Posterior vena cava (tissue), 2 donors: ENCODE measurements around the gene CLIP4. TPM values are rescaled to one million over a fixed set of nuclear protein-coding genes. Genes with fewer than 3 reads are reported as not detected.
A peak's percentile ranks its signal among the peaks of the same experiment; 100 is the strongest.
"Not testable (repeated sequence)": the region's sequence is repeated elsewhere in the genome, so short reads cannot be mapped to it uniquely, and the experiment has no call there.

Experiments
- DNase-seq: peaks from one replicate; pipeline ENCODE4 v3.0.0-alpha.2; 2020; ENCODE audit warnings: low spot score
- intact Hi-C, 2 donors: fragments of 100-400 bp; cut with DNase I; formaldehyde crosslinking; loops; one replicate each; pipeline versions ENCODE4 v1.14.1 to v1.14.2; 2022 to 2023
- total RNA-seq, 2 donors: library from RNA; stranded (reverse); fragmentation: NEBNext Ultra II Directional; extraction: Animal tissue kit (Norgen Biotek cat#: 25700); gene quantifications; one replicate each; pipeline ENCODE4 v1.2.1, GENCODE V29; 2021
- donor health status: DM: yes; HTN: yes; CAD: no.
- donor health status: DM: yes; HTN: yes; CAD: no.

Gene CLIP4
- total RNA-seq, 2 donors from 2014 or later: 31.9 to 37.9 TPM

GRCh38 chr2:29096969-29097368, 18.2 kb upstream of the CLIP4 start:
- no peak for DNase-seq
- intact Hi-C loops: no loop called here

DNA sequence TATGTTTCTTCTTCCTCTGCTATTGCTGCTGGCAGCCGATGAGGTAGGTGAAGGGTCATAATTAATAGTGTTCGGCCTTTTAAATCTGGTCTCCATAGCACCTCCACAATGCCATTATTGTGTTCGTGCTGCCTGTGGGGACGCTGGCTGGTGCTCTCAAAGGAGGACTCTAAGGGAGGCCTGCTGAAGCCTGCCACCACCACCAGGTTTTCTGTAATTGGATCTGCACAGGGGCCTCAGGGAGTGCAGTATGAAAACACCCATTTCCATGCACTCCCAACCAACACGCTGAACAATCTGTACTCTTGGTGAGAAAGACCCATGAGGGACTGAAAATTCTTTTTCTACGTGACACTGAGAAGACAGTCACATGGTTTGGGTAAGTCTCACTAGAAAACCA, 17.6 kb upstream of the CLIP4 start:
- intact Hi-C loops: no loop called here
- DNase-seq: no peak

GRCh38 chr2:29100564-29100963, 14.7 kb upstream of the CLIP4 start:
- intact Hi-C loops: no loop called here
- DNase-seq: no peak

DNA sequence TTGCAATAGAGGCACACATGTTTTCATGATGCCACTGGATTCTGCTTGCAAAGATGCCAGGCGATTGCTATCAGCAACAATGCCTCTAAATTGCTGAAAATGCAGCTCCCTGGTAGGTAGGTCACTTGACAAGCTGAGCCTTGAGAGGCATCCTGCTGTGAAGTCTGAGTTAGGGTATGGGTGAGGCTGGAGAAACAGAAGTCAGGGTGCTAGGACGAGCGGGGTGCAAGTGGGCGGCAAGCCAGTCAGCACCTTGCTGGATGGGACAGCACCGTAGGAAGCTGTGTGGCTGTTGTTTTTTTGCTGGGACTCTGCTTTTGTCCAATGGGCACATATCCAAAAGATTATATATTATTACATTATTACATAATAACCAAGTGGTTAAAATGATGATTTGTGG, 10.5 kb upstream of the CLIP4 start:
- intact Hi-C loops: no loop called here

GRCh38 chr2:29105375-29105774, 9.8 kb upstream of the CLIP4 start:
- intact Hi-C loops: no loop called here
- DNase-seq: no peak

More for the DNA sequence above, 10.5 kb upstream of the CLIP4 start:
- DNase-seq: no peak

DNA sequence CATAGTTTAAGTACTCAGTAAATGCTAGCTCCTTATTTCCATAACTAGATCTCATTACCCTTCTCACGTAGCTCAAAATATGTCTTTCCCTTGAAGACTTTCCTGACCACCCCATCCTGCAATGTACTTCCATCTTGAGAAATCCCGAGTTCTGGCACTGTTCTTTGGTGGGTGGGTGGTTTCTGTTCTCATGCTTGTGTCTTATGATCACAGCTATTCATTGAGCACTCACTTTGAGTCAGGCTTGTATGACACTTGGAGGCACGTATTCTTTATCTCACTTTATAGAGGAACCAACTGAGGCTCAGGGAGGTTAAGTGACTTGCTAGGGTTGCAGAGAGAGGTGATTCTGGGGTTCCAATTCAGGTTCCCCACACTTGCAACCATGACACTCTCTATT, 9.0 kb upstream of the CLIP4 start:
- no peak for DNase-seq

GRCh38 chr2:29106980-29107388, 8.2 kb upstream of the CLIP4 start:
- no peak for DNase-seq
- intact Hi-C loops: no loop called here

More for the DNA sequence above, 9.0 kb upstream of the CLIP4 start:
- intact Hi-C loops: no loop called here

DNA sequence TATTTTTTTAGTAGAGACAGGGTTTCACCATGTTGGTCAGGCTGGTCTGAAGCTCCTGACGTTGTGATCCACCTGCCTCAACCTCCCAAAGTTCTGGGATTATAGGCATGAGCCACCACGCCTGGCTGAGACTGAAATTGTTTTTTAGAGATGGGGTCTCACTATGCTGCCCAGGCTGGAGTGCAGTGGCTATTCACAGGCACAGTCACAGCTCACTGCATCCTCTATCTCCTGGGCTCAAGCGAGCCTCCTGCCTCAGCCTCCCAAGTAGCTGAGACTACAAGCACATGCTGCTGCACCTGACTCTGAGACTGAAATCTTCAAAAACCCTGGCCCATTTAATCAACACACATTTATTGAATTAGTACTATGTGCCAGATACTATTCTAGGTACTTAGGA, 7.7 kb upstream of the CLIP4 start:
- DNase-seq, intact Hi-C loops: not testable (repeated sequence)

GRCh38 chr2:29108225-29108624, 7.0 kb upstream of the CLIP4 start:
- DNase-seq: no peak
- intact Hi-C loops: no loop called here

DNA sequence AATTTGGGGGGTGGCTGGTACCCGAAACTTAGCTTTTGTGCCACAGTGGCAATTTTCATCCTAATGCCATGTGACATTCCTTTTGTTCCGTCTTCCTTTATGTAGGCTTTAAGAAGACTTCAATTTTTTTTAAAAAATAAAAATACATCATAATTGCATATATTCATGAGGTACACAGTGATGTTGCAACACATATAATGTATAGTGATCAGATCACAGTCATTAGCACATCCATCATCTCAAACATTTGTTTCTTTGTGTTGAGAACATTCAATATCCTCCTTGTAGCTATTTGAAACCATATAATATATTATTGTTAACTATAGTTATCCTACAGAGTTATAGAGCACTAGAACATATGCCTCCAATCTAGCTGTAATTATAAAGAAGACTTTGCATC, 6.0 kb upstream of the CLIP4 start:
- intact Hi-C loops: no loop called here

DNA sequence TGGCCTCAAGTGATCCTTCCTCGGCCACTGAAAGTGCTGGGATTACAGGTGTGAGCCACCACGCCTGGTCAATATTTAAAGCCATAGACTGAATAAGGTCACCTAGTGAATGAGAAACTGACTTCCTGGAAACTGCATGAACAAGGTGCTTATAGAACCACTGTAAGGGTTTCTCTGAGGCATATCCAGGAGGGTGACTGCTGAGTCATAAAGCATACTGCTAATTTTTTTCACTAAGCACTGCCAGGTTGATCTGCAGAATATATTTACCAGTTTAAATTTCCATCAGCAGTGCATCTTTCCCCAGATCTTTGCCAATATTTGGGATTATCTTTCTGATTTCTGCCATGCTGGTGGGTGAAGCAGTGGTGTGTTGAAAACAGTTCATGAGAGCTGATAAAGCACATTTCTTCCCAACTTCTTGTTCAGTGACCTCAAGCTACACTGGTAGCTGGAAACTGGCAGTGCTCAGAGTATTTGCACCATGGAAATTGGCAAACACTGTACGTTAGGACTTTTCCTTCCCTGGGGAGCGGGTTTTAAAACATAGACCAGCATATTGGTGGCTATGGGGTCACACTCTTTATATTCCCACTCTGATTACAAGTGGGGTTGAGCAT, 4.2 kb upstream of the CLIP4 start:
- no peak for DNase-seq
- intact Hi-C loops: no loop called here

More for the DNA sequence above, 6.0 kb upstream of the CLIP4 start:
- no peak for DNase-seq

GRCh38 chr2:29112379-29112778, 2.8 kb upstream of the CLIP4 start:
- intact Hi-C loops: no loop called here

DNA sequence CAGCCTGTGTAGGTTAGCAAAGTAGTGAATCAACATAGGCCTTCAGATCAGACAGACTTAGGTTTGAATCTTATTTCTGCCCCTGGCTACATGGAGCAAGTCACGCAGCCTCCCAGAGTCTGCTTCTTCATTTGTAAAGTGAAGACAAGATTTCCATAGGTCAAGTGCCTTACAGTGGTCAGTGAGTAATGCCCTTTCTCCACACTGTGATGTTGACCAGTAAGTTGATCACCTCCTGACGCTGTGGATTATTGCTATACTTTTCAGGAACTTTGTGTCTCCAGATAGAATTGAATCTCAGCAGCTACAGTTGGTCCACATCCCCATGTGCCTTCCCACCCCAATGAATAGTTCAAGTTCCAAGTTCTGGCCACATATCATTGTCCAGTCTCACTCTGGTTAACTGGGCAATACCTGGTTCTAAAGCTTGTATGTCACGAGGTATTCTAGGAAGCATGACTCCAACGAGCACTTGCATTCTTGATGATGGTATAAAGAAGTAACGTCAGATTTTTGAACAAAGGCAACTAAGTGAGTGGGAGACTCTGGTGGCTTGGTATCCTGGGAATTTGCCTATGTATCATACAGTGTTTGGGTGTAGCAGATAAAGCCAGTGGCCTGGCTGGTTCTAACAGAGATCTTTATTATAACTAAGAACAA, 2.1 kb upstream of the CLIP4 start:
- DNase-seq: no peak
- intact Hi-C loops: no loop called here

More at GRCh38 chr2:29112379-29112778, 2.8 kb upstream of the CLIP4 start:
- DNase-seq: no peak

- intact Hi-C loops: no loop called here
- peak; percentile 86 for DNase-seq
Observed at GRCh38 chr2:29113891-29114321, 1.3 kb upstream of the CLIP4 start.

- intact Hi-C loops: no loop called here
- no peak for DNase-seq
Observed at GRCh38 chr2:29114586-29114945, 649 bp upstream of the CLIP4 start.

DNA sequence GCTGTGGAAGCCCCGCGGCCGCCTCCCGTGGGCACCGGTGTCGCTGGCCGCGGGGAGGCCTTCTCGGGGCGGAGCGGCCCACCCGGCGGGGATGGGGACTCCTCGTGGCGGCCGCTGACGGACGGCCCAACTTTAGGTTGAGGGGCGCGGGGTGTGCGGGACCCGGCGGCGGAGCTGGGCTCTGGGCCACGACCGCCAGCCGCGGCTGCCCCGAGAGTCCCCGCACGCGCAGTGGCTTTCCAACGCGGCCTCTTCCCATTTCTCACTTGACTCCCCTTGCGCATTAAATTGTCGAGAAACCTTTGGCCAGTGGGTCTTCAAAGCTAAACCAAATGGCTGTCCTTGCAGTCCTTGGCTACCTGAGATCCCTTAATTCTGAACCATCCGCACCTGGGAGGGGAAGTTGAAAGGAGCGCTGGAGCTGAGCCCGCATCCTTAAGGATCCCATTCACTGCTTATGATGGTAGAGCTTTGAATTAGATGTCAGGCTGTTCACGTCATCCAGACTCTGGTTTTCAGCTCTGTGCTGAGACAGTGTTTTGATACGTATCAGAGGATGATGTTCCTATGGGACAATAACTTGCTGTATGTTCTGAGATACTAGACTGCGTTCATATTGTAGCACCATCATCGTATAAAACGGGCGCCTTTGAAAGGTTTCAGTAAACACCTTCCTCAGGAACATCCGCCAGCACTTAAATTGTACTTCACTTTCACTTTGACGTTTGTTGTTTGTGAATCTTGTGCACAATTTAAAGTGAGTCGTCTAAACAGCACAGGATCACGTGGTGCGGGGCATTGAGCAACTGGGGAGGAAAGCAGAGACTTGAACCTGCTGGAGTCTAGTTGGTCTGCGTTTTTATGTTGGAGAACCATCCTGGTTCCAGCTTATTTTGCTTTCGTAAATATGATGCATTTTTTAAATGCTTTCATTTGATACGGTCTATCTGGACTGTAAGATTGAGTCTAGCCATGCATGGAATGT, 874 bp downstream of the CLIP4 start:
- intact Hi-C loops: no loop called here
- DNase-seq: peak; percentile 93

GRCh38 chr2:29117636-29118303, 2.6 kb downstream of the CLIP4 start:
- intact Hi-C loops: no loop called here
- DNase-seq: no peak

GRCh38 chr2:29119211-29119610, 4.0 kb downstream of the CLIP4 start:
- DNase-seq: no peak
- intact Hi-C loops: no loop called here

GRCh38 chr2:29120846-29121245, 5.6 kb downstream of the CLIP4 start:
- DNase-seq: no peak
- intact Hi-C loops: no loop called here
